H9 (cell line): ENCODE measurements around the gene SYNGR2. TPM values are rescaled to one million over a fixed set of nuclear protein-coding genes. Genes with fewer than 3 reads are reported as not detected.
A peak's percentile ranks its signal among the peaks of the same experiment; 100 is the strongest.

Experiments
- DNase-seq: peaks from one replicate; pipeline ENCODE4 v3.0.0-alpha.2; 2017
- H2AFZ ChIP-seq: one replicate; pipeline ENCODE4 v1.6.1; 2013; ENCODE audit warnings: mild to moderate bottlenecking, low read length, control low read depth, moderate library complexity
- H2AK5ac ChIP-seq: 2 replicates; pipeline ENCODE4 v1.6.1; 2013; ENCODE audit warnings: low read length, control low read depth, mixed read lengths; ENCODE audit not compliant: insufficient read length
- H2BK120ac ChIP-seq: one replicate; pipeline ENCODE4 v1.6.1; 2013; ENCODE audit warnings: low read depth, mild to moderate bottlenecking, low read length, control low read depth, inconsistent platforms; ENCODE audit not compliant: poor library complexity, severe bottlenecking
- H2BK12ac ChIP-seq: 2 replicates; pipeline ENCODE4 v1.6.1; 2013; ENCODE audit warnings: low read length, control low read depth, mixed read lengths, low read depth; ENCODE audit not compliant: insufficient read length
- H2BK15ac ChIP-seq: 2 replicates; pipeline ENCODE4 v1.6.1; 2013; ENCODE audit warnings: low read depth, low read length, control low read depth
- H2BK20ac ChIP-seq: one replicate; pipeline ENCODE4 v1.6.1; 2013; ENCODE audit warnings: low read depth, mild to moderate bottlenecking, low read length, control low read depth, inconsistent platforms; ENCODE audit not compliant: poor library complexity, severe bottlenecking
- H2BK5ac ChIP-seq: 2 replicates; pipeline ENCODE4 v1.6.1; 2013; ENCODE audit warnings: low read length, control low read depth, mixed read lengths; ENCODE audit not compliant: insufficient read length
- H3K14ac ChIP-seq: 2 replicates; pipeline ENCODE4 v1.6.1; 2013; ENCODE audit warnings: low read length, control low read depth; ENCODE audit not compliant: insufficient read depth
- H3K18ac ChIP-seq: 2 replicates; pipeline ENCODE4 v1.6.1; 2013; ENCODE audit warnings: low read depth, mild to moderate bottlenecking, mixed read lengths, low read length, control low read depth; ENCODE audit not compliant: insufficient read length
- H3K23ac ChIP-seq: 2 replicates; pipeline ENCODE4 v1.6.1; 2013; ENCODE audit warnings: low read length, control low read depth, mixed read lengths, low read depth; ENCODE audit not compliant: insufficient read length
- H3K23me2 ChIP-seq: 2 replicates; pipeline ENCODE4 v1.6.1; 2013; ENCODE audit warnings: low read depth, mild to moderate bottlenecking, mixed read lengths, low read length, control low read depth; ENCODE audit not compliant: insufficient read length, poor library complexity, severe bottlenecking
- H3K27ac ChIP-seq: 2 replicates; pipeline ENCODE4 v1.5.1; 2013; ENCODE audit warnings: low read length, control low read depth, mixed read lengths, low read depth; ENCODE audit not compliant: insufficient read length
- H3K27me3 ChIP-seq: 2 replicates; pipeline ENCODE4 v1.6.1; 2013; ENCODE audit warnings: low read length, control low read depth, inconsistent platforms; ENCODE audit not compliant: insufficient read depth
- H3K4ac ChIP-seq: 2 replicates; pipeline ENCODE4 v1.6.1; 2013; ENCODE audit warnings: low read depth, mild to moderate bottlenecking, control low read depth, inconsistent platforms, low read length, moderate library complexity
- H3K4me1 ChIP-seq: 2 replicates; pipeline ENCODE4 v1.6.1; 2013; ENCODE audit warnings: low read length, control low read depth, inconsistent platforms; ENCODE audit not compliant: insufficient read depth
- H3K4me2 ChIP-seq: 2 replicates; pipeline ENCODE4 v1.6.1; 2013; ENCODE audit warnings: low read length, control low read depth, mixed read lengths; ENCODE audit not compliant: insufficient read length, insufficient read depth
- H3K56ac ChIP-seq: 2 replicates; pipeline ENCODE4 v1.6.1; 2013; ENCODE audit warnings: low read depth, mild to moderate bottlenecking, mixed read lengths, low read length, control low read depth; ENCODE audit not compliant: insufficient read length
- H3K79me1 ChIP-seq: 2 replicates; pipeline ENCODE4 v1.6.1; 2013; ENCODE audit warnings: low read depth, mild to moderate bottlenecking, moderate library complexity, low read length, control low read depth, inconsistent platforms; ENCODE audit not compliant: insufficient read depth, poor library complexity, severe bottlenecking
- H3K79me2 ChIP-seq: 2 replicates; pipeline ENCODE4 v1.6.1; 2013; ENCODE audit warnings: low read length, control low read depth, inconsistent platforms; ENCODE audit not compliant: insufficient read depth
- H3K9ac ChIP-seq: 2 replicates; pipeline ENCODE4 v1.6.1; 2013; ENCODE audit warnings: low read length, control low read depth, mixed read lengths; ENCODE audit not compliant: insufficient read length; ENCODE audit errors: extremely low read depth
- H3K9me3 ChIP-seq: one replicate; pipeline ENCODE4 v1.6.1; 2013; ENCODE audit warnings: low read depth, low read length, inconsistent platforms; ENCODE audit not compliant: control insufficient read depth
- H3T11ph ChIP-seq: one replicate; pipeline ENCODE4 v1.6.1; 2013; ENCODE audit warnings: mild to moderate bottlenecking, low read length, control low read depth, inconsistent platforms
- H4K20me1 ChIP-seq: one replicate; pipeline ENCODE4 v1.6.1; 2013; ENCODE audit not compliant: control insufficient read depth, insufficient read length, insufficient read depth
- H4K5ac ChIP-seq: 2 replicates; pipeline ENCODE4 v1.6.1; 2013; ENCODE audit warnings: low read depth, mild to moderate bottlenecking, mixed read lengths, low read length, control low read depth; ENCODE audit not compliant: insufficient read length
- H4K8ac ChIP-seq: replicated peaks from 2 replicates; pipeline ENCODE4 v1.6.1; 2013; ENCODE audit warnings: low read length, control low read depth, mixed read lengths, low read depth; ENCODE audit not compliant: insufficient read length
- H4K91ac ChIP-seq: 2 replicates; pipeline ENCODE4 v1.6.1; 2013; ENCODE audit warnings: low read depth, mild to moderate bottlenecking, moderate library complexity, mixed read lengths, low read length, control low read depth; ENCODE audit not compliant: insufficient read length
- H3K27ac Mint-ChIP-seq, 3 experiments: 2 replicates in 2 of 3; 3 replicates in 1 of 3; pipeline ENCODE4 v1.8.0; 2020 to 2021; ENCODE audit warnings: mixed read lengths in 3 of 3, mild to moderate bottlenecking in 1 of 3, moderate library complexity in 1 of 3
- H3K27me3 Mint-ChIP-seq: 2 replicates; pipeline ENCODE4 v1.8.0; 2021; ENCODE audit warnings: low read depth, mild to moderate bottlenecking, moderate library complexity, mixed read lengths
- H3K36me3 Mint-ChIP-seq, 3 experiments: 2 replicates in 2 of 3; 3 replicates in 1 of 3; pipeline ENCODE4 v1.8.0; 2020 to 2021; ENCODE audit warnings: low read depth in 3 of 3, mixed read lengths in 3 of 3; ENCODE audit not compliant: insufficient read depth in 1 of 3
- H3K4me1 Mint-ChIP-seq, 2 experiments: 2 replicates each; pipeline ENCODE4 v1.8.0; 2020; ENCODE audit warnings: mixed read lengths in 2 of 2
- H3K4me3 Mint-ChIP-seq, 2 experiments: 2 replicates in 1 of 2; 3 replicates in 1 of 2; pipeline ENCODE4 v1.8.0; 2020 to 2021; ENCODE audit warnings: mild to moderate bottlenecking in 2 of 2, mixed read lengths in 2 of 2, moderate library complexity in 1 of 2
- H3K9me3 Mint-ChIP-seq, 2 experiments: 2 replicates in 1 of 2; 3 replicates in 1 of 2; pipeline ENCODE4 v1.8.0; 2020; ENCODE audit warnings: mild to moderate bottlenecking in 2 of 2, mixed read lengths in 2 of 2, moderate library complexity in 1 of 2
- WGBS: extraction: QIAGEN DNeasy Blood & Tissue Kit; methylation state at CpG from one replicate; pipeline ENCODE4 v1.1.7; 2013; ENCODE audit warnings: missing lambda C conversion rate, low lambda C conversion rate, mixed read lengths; ENCODE audit not compliant: insufficient read length; ENCODE audit errors: extremely low coverage; 5-methylcytosine and 5-hydroxymethylcytosine counted together
- total RNA-seq: library from RNA; stranded (reverse); gene quantifications from 2 replicates; pipeline ENCODE4 v1.2.1, GENCODE V29; 2021
- TF ChIP-seq, protein P1 (sequence below): fragments of 200-600 bp; sonication (generic); conservative IDR thresholded peaks from 3 replicates; pipeline ENCODE4 v1.8.0; 2021; ENCODE audit warnings: antibody characterized with exemption, mild to moderate bottlenecking

The SYNGR2 gene
- total RNA-seq, 1 experiment from 2014 or later = 41.0 TPM

DNA sequence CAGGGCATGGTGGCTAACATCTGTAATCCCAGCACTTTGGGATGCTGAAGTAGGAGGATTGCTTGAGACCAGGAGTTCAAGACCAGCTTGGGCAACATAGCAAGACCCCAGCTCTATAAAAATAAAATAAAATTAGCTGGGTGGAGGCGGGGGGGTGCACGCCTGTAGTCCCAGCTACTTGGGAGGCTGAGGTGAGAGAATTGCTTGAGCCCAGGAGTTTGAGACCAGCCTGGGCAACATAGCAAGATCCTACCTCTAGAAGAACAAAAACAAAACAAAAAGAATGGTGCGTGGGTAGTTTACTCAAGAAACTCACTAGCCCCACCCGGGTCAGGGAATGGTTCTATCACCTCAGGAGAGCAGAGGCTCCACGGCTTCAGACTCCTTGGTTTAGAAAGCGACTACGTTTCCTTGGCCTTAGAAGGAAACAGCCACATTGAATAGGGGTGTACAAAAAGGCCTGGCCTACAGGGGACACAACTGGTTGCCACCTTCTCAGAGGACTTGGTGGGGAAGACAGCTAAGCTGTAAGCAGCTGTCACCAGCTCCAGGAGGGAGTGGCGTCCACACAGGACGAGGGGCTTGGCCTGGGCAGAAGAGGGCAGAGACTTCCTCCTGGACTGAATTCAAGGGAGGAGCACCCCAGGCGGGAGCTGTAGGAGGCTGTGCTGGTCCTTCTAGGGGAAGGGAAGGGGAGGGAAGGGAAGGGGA is 17.8 kb downstream of the SYNGR2 start:
- Histone ChIP-seq H3K79me2 (peaks cover 9% of the 10 kb centered on the region; the same call in 1 of the 2 replicates), H2BK12ac (no peak overlapping the region), H3K9ac (peak overlapping the region; percentile 78), H4K5ac (no peak overlapping the region), H3K56ac (no peak overlapping the region), H4K91ac (no peak overlapping the region), H3K79me1 (peaks cover 2% of the 10 kb centered on the region), H3K23me2 (peaks cover 6% of the 10 kb centered on the region), H3K27me3 (no peaks in the 10 kb centered on the region), H3K23ac (no peak overlapping the region), H3K4me2 (peak overlapping the region; percentile 80), H3K9me3 (no peaks in the 10 kb centered on the region), H2BK20ac (no peak overlapping the region), H2AK5ac (no peak overlapping the region), H4K8ac (no peak overlapping the region), H2AFZ (no peak overlapping the region), H4K20me1 (no peaks in the 10 kb centered on the region), H3K14ac (no peak overlapping the region), H3K4me1 (no peaks in the 10 kb centered on the region), H2BK15ac (no peak overlapping the region), H3K27ac (no peak overlapping the region), H3K4ac (no peak overlapping the region), H2BK5ac (no peak overlapping the region), H3T11ph (no peak overlapping the region), H3K18ac (no peak overlapping the region), H2BK120ac (no peak overlapping the region)
- WGBS = no CpG with 5 or more reads among the region's 10 CpGs
- no peak for DNase-seq
- TF ChIP-seq, protein P1, sequence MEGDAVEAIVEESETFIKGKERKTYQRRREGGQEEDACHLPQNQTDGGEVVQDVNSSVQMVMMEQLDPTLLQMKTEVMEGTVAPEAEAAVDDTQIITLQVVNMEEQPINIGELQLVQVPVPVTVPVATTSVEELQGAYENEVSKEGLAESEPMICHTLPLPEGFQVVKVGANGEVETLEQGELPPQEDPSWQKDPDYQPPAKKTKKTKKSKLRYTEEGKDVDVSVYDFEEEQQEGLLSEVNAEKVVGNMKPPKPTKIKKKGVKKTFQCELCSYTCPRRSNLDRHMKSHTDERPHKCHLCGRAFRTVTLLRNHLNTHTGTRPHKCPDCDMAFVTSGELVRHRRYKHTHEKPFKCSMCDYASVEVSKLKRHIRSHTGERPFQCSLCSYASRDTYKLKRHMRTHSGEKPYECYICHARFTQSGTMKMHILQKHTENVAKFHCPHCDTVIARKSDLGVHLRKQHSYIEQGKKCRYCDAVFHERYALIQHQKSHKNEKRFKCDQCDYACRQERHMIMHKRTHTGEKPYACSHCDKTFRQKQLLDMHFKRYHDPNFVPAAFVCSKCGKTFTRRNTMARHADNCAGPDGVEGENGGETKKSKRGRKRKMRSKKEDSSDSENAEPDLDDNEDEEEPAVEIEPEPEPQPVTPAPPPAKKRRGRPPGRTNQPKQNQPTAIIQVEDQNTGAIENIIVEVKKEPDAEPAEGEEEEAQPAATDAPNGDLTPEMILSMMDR = no peak
- H3K27ac Mint-ChIP-seq = peak overlapping the region in 2 of 3 experiments; percentile 83 to 88; a peak in 3 of 7 replicates
- no peaks in the 10 kb centered on the region for H3K9me3 Mint-ChIP-seq
- H3K4me1 Mint-ChIP-seq = peaks cover 24 to 35% of the 10 kb centered on the region in 2 experiments
- peaks cover 35 to 58% (median 57%) of the 10 kb centered on the region in 3 experiments; a peak in 6 of 7 replicates for H3K36me3 Mint-ChIP-seq
- no peaks in the 10 kb centered on the region for H3K27me3 Mint-ChIP-seq
- peak overlapping the region; percentile 84 to 85 for H3K4me3 Mint-ChIP-seq
